HepG2 (cell line): Measurements from ENCODE around the gene CRYZ. TPM values are rescaled to one million over a fixed set of nuclear protein-coding genes. Genes with fewer than 3 reads are reported as not detected.

Experiments
- CEBPB ChIP-seq: IDR thresholded peaks from 2 replicates; pipeline ENCODE4 v1.6.1; 2011; ENCODE audit warnings: low read depth, low read length, improper control_type of control experiment, borderline replicate concordance
- DNMT3B ChIP-seq: conservative IDR thresholded peaks from 2 replicates; pipeline ENCODE4 v1.6.1; 2016; ENCODE audit warnings: missing biosample characterization, control low read depth
- FOXK1 ChIP-seq: sonication (generic); formaldehyde crosslinking; IDR thresholded peaks from 2 replicates; pipeline ENCODE4 v1.4.0; 2020; ENCODE audit warnings: low read depth, missing genetic modification reagents, borderline replicate concordance
- HIC2 ChIP-seq: sonication (generic); formaldehyde crosslinking; IDR thresholded peaks from 2 replicates; pipeline ENCODE4 v1.9.0; 2022; ENCODE audit warnings: low read depth, missing genetic modification reagents
- IRX3 ChIP-seq: sonication (generic); formaldehyde crosslinking; IDR thresholded peaks from 2 replicates; pipeline ENCODE4 v1.8.1; 2023; ENCODE audit warnings: mild to moderate bottlenecking, low read depth, missing genetic modification reagents, borderline replicate concordance
- KDM4B ChIP-seq: sonication (generic); formaldehyde crosslinking; IDR thresholded peaks from 2 replicates; pipeline ENCODE4 v1.4.0; 2020; ENCODE audit warnings: missing genetic modification reagents
- MIXL1 ChIP-seq: IDR thresholded peaks from 2 replicates; pipeline ENCODE4 v1.6.1; 2016
- PAWR ChIP-seq: sonication (generic); formaldehyde crosslinking; IDR thresholded peaks from 2 replicates; pipeline ENCODE4 v1.4.0; 2020; ENCODE audit warnings: missing genetic modification reagents, mild to moderate bottlenecking, borderline replicate concordance
- RNF2 ChIP-seq: fragments of 450-650 bp; conservative IDR thresholded peaks from 2 replicates; pipeline ENCODE4 v1.6.1; 2016; ENCODE audit warnings: low read depth
- SMAD1 ChIP-seq: sonication (generic); formaldehyde crosslinking; IDR thresholded peaks from 2 replicates; pipeline ENCODE4 v1.4.0; 2020; ENCODE audit warnings: missing genetic modification reagents, low read depth, mild to moderate bottlenecking, borderline replicate concordance
- SOX13 ChIP-seq, 3 experiments: fragments of 450-650 bp in 1 of 3; sonication (generic) in 1 of 3; formaldehyde crosslinking in 1 of 3; IDR thresholded peaks in 2 of 3; conservative IDR thresholded peaks in 1 of 3; 2 replicates each; pipeline versions ENCODE4 v1.5.0 to v1.6.1; 2016 to 2020; ENCODE audit warnings: antibody characterized with exemption in 1 of 3, mild to moderate bottlenecking in 1 of 3, missing compliant biosample characterization in 1 of 3, missing genetic modification reagents in 1 of 3, moderate library complexity in 1 of 3
- TBL1XR1 ChIP-seq: fragments of 150-350 bp; IDR thresholded peaks from 2 replicates; pipeline ENCODE4 v1.6.1; 2014; ENCODE audit warnings: borderline replicate concordance, low read length; ENCODE audit not compliant: partially characterized antibody
- ZNF205 ChIP-seq: IDR thresholded peaks from 2 replicates; pipeline ENCODE4 v1.6.1; 2018; ENCODE audit warnings: missing biosample characterization, missing genetic modification reagents
- ZNF263 ChIP-seq: sonication (generic); formaldehyde crosslinking; IDR thresholded peaks from 2 replicates; pipeline ENCODE4 v1.4.0; 2020; ENCODE audit warnings: missing genetic modification reagents
- ZNF333 ChIP-seq: sonication (generic); formaldehyde crosslinking; IDR thresholded peaks from 2 replicates; pipeline ENCODE4 v1.4.0; 2020; ENCODE audit warnings: mild to moderate bottlenecking, missing genetic modification reagents, borderline replicate concordance
- ZNF354B ChIP-seq: sonication (generic); formaldehyde crosslinking; IDR thresholded peaks from 2 replicates; pipeline ENCODE4 v1.8.0; 2022; ENCODE audit warnings: mild to moderate bottlenecking, missing genetic modification reagents
- ZNF367 ChIP-seq: sonication (generic); formaldehyde crosslinking; IDR thresholded peaks from 2 replicates; pipeline ENCODE4 v1.4.0; 2020; ENCODE audit warnings: missing genetic modification reagents, borderline replicate concordance
- ZNF382 ChIP-seq: sonication (generic); formaldehyde crosslinking; IDR thresholded peaks from 2 replicates; pipeline ENCODE4 v1.5.0; 2020; ENCODE audit warnings: missing genetic modification reagents, mild to moderate bottlenecking, borderline replicate concordance
- ZNF615 ChIP-seq: sonication (generic); formaldehyde crosslinking; IDR thresholded peaks from 2 replicates; pipeline ENCODE4 v1.5.0; 2020; ENCODE audit warnings: mild to moderate bottlenecking, missing genetic modification reagents, borderline replicate concordance
- ZNF672 ChIP-seq: sonication (generic); formaldehyde crosslinking; IDR thresholded peaks from 2 replicates; pipeline ENCODE4 v1.8.1; 2022; ENCODE audit warnings: missing genetic modification reagents
- ZNF792 ChIP-seq: IDR thresholded peaks from 2 replicates; pipeline ENCODE4 v1.6.1; 2016
- ZNF879 ChIP-seq: sonication (generic); formaldehyde crosslinking; IDR thresholded peaks from 2 replicates; pipeline ENCODE4 v1.8.1; 2023; ENCODE audit warnings: missing genetic modification reagents
- polyA plus RNA-seq, 8 experiments: library from polyadenylated mRNA; depleted of rRNA in 3 of 8; stranded (reverse) in 7 of 8; unstranded in 1 of 8; fragments of >200 nt; fragmentation: Illumina TruSeq in 4 of 8; extraction: Trizol in 4 of 8; gene quantifications; 2 replicates each; pipeline versions ENCODE4 v1.2.1 to v1.2.3, GENCODE V29; 2011 to 2016; ENCODE audit warnings: low read depth in 4 of 8, missing spikeins in 1 of 8, mixed read lengths in 1 of 8; ENCODE audit not compliant: insufficient read depth in 1 of 8
- total RNA-seq, 5 experiments: library from RNA; depleted of rRNA; stranded (reverse); fragments of >200 nt; fragmentation: Illumina TruSeq; extraction: Trizol; gene quantifications; 2 replicates each; pipeline ENCODE4 v1.2.3, GENCODE V29; 2016; ENCODE audit warnings: low read depth in 1 of 5
- TF ChIP-seq, protein P1 (sequence below): IDR thresholded peaks from 2 replicates; pipeline ENCODE4 v1.6.1; 2012; ENCODE audit warnings: low read depth, low read length, improper control_type of control experiment
- TF ChIP-seq, protein P2 (sequence below): sonication (generic); formaldehyde crosslinking; IDR thresholded peaks from 2 replicates; pipeline ENCODE4 v1.8.0; 2022; ENCODE audit warnings: mild to moderate bottlenecking, missing genetic modification reagents
- TF ChIP-seq, protein P3 (sequence below): IDR thresholded peaks from 2 replicates; pipeline ENCODE4 v1.6.1; 2016; ENCODE audit warnings: low read depth, control low read depth

The CRYZ gene
- total and polyA plus RNA-seq, 2 of the 13 experiments (the other 11 are each of a cell fraction or from before 2014, with no cell fraction given) = 115 to 211 TPM

GRCh38 chr1:74689621-74690363, 43.1 kb downstream of the CRYZ start (continued):
- TF ChIP-seq HIC2 (no peak), ZNF382 (CRISPR knock-in tag) (no peak), TBL1XR1 (no peak), ZNF333 (CRISPR knock-in tag) (no peak), RNF2 (no peak), ZNF367 (CRISPR knock-in tag) (no peak), ZNF672 (CRISPR knock-in tag) (no peak), ZNF354B (CRISPR knock-in tag) (no peak), CEBPB (peak; percentile 93), PAWR (CRISPR knock-in tag) (no peak), ZNF879 (CRISPR knock-in tag) (no peak), KDM4B (CRISPR knock-in tag) (no peak), IRX3 (CRISPR knock-in tag) (no peak), SMAD1 (CRISPR knock-in tag) (no peak), ZNF263 (CRISPR knock-in tag) (no peak), MIXL1 (CRISPR knock-in tag) (peak; percentile 62; the same call in 1 of the 2 replicates), ZNF615 (CRISPR knock-in tag) (no peak), DNMT3B (no peak), FOXK1 (CRISPR knock-in tag) (peak; percentile 73; the same call in 1 of the 2 replicates), SOX13 (IDR thresholded peaks at IDR 0.05) (no peak), SOX13 (CRISPR knock-in tag; conservative IDR thresholded peaks at IDR 0.05 in 1 of 2, IDR thresholded peaks at IDR 0.05 in 1 of 2) (peak in 1 of 2 experiments; percentile 42; a peak in 1 of 4 replicates), ZNF205 (CRISPR knock-in tag) (no peak), ZNF792 (CRISPR knock-in tag) (no peak)
- TF ChIP-seq, protein P1, sequence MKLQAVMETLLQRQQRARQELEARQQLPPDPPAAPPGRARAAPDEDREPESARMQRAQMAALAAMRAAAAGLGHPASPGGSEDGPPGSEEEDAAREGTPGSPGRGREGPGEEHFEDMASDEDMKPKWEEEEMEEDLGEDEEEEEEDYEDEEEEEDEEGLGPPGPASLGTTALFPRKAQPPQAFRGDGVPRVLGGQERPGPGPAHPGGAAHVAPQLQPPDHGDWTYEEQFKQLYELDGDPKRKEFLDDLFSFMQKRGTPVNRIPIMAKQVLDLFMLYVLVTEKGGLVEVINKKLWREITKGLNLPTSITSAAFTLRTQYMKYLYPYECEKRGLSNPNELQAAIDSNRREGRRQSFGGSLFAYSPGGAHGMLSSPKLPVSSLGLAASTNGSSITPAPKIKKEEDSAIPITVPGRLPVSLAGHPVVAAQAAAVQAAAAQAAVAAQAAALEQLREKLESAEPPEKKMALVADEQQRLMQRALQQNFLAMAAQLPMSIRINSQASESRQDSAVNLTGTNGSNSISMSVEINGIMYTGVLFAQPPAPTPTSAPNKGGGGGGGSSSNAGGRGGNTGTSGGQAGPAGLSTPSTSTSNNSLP = peak; percentile 74
- TF ChIP-seq, protein P2, sequence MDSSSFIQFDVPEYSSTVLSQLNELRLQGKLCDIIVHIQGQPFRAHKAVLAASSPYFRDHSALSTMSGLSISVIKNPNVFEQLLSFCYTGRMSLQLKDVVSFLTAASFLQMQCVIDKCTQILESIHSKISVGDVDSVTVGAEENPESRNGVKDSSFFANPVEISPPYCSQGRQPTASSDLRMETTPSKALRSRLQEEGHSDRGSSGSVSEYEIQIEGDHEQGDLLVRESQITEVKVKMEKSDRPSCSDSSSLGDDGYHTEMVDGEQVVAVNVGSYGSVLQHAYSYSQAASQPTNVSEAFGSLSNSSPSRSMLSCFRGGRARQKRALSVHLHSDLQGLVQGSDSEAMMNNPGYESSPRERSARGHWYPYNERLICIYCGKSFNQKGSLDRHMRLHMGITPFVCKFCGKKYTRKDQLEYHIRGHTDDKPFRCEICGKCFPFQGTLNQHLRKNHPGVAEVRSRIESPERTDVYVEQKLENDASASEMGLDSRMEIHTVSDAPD (CRISPR knock-in tag) = no peak
- TF ChIP-seq, protein P3, sequence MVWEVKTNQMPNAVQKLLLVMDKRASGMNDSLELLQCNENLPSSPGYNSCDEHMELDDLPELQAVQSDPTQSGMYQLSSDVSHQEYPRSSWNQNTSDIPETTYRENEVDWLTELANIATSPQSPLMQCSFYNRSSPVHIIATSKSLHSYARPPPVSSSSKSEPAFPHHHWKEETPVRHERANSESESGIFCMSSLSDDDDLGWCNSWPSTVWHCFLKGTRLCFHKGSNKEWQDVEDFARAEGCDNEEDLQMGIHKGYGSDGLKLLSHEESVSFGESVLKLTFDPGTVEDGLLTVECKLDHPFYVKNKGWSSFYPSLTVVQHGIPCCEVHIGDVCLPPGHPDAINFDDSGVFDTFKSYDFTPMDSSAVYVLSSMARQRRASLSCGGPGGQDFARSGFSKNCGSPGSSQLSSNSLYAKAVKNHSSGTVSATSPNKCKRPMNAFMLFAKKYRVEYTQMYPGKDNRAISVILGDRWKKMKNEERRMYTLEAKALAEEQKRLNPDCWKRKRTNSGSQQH (CRISPR knock-in tag) = no peak
